Fibroblast of upper back skin (primary cell): Measurements from ENCODE around the gene C16orf90.
"Not testable (repeated sequence)": the region's sequence is repeated elsewhere in the genome, so short reads cannot be mapped to it uniquely, and the experiment has no call there.

ENCODE experiments used
- DNase-seq: peaks from one replicate; pipeline ENCODE4 v3.0.0-alpha.2; 2013

The C16orf90 gene

GRCh38 chr16:3511286-3512180, 16.2 kb upstream of the C16orf90 start:
- DNase-seq, result no peak

GRCh38 chr16:3510416-3510815, 15.1 kb upstream of the C16orf90 start:
- DNase-seq, result no peak

GRCh38 chr16:3509470-3509928, 14.2 kb upstream of the C16orf90 start:
- no peak for DNase-seq

- no peak for DNase-seq
Observed at GRCh38 chr16:3508736-3509135, 13.4 kb upstream of the C16orf90 start.

GRCh38 chr16:3503523-3503922, 8.2 kb upstream of the C16orf90 start:
- DNase-seq, result no peak

GRCh38 chr16:3501783-3502400, 6.6 kb upstream of the C16orf90 start:
- DNase-seq, result no peak

- DNase-seq, result not testable (repeated sequence)
Observed at GRCh38 chr16:3501412-3501761, 6.1 kb upstream of the C16orf90 start.

GRCh38 chr16:3498988-3499387, 3.7 kb upstream of the C16orf90 start:
- DNase-seq, result no peak

GRCh38 chr16:3497771-3498170, 2.5 kb upstream of the C16orf90 start:
- no peak for DNase-seq

- DNase-seq, result no peak
Observed at GRCh38 chr16:3496386-3496785, 1.1 kb upstream of the C16orf90 start.

GRCh38 chr16:3494386-3494973, 809 bp downstream of the C16orf90 start:
- DNase-seq, result no peak

GRCh38 chr16:3492356-3492755, 2.9 kb downstream of the C16orf90 start:
- no peak for DNase-seq

- no peak for DNase-seq
Observed at GRCh38 chr16:3490911-3491629, 4.2 kb downstream of the C16orf90 start.

GRCh38 chr16:3488801-3489200, 6.5 kb downstream of the C16orf90 start:
- DNase-seq, result no peak

- no peak for DNase-seq
Observed at GRCh38 chr16:3487521-3488410, 7.5 kb downstream of the C16orf90 start.

GRCh38 chr16:3486506-3487215, 8.6 kb downstream of the C16orf90 start:
- no peak for DNase-seq

- DNase-seq, result no peak
Observed at GRCh38 chr16:3485821-3486505, 9.3 kb downstream of the C16orf90 start.

GRCh38 chr16:3485097-3485745, 10.1 kb downstream of the C16orf90 start:
- no peak for DNase-seq

- no peak for DNase-seq
Observed at GRCh38 chr16:3484318-3485096, 10.8 kb downstream of the C16orf90 start.
